NCI-H1092 (cell line): ENCODE measurements around the gene CYP46A1.

ENCODE experiments used
- DNase-seq: peaks from one replicate; lab custom pipeline; 2025; lab: John Stamatoyannopoulos, UW

CYP46A1 gene

DNA sequence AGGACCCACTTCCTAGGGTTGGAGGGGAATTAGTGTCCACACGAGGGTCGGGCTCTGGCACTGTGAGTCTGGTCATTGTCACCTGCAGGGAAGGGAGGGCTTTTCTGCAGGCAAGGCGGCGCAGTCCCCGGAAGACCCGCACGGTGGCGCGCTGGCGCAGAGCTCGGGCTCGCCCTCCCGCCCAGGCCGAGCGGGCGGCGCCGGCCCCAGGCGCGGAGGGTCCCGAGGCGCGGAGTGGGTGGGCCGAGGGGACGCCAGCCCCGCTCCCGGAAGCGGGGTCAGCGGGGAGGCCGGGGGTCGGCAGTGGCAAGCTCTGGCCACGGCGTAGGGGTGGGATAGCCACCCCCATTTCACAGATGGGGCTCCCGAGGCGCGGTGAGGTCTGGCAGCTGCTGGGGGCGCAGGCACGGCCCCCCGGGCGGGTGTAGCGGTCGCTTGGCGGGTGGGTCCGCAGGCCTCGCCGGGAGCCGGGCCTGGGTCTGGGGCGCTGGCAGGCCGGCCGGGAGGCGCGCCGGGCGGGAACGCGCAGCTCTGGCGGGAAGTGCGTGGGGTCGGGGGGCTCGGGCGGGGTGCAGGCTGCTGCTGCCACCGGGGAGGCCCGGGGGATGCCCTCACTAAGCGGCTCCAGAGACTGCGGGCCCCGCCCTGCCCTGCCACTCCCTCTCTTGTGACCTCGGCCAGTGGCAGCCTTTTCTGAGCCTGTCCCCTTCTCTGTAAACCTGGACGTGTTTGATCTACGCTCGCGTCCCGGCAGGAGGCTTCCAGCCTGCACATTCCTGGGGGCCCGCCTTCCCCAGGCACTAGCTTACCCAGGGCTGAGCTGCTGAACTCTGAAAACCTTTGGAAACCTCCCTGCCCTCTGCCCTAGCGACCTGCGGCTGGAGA is 46.1 kb downstream of the CYP46A1 start:
- DNase-seq, result no peak

- DNase-seq, result no peak
Measured at GRCh38 chr14:99730876-99731546, 46.9 kb downstream of the CYP46A1 start.

GRCh38 chr14:99731547-99732435 is 47.7 kb downstream of the CYP46A1 start:
- no peak for DNase-seq

DNA sequence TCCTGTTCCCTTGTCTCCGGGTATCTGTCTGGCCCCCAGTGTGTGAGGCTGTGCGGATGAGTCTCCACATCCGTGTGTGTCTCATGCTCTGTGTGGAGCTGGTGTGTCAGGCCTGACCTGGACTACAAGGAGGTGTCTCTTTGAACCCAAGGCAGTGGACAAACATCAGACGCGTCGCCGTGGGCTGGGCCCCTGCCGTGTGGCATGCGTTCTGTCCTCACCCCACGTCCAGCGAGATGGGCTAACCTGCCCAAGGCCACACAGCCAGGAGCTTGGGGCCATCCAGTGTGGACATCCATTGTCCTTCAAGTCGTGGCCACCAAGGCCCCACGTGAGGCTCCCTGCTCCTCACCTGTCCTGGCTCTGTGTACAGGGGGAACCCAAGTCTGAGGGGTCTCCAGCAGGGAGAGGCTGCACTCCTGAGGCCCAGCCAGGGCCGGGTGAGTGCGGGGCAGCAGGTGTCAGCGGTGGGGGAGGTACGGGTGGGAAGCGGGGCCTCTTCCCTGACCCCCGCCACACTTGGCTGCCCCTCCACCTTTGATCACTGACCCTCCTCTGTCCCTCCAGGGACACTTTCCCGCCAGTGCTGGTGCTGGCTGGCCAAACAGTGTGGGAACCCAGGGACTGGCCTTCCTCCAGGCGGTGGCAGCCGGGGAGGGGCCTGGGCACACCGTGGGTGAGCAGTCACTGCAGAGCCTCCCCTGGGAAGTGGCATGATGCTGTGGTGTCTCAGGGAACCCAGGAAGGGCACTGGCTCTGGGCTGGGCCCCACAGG is 48.5 kb downstream of the CYP46A1 start:
- no peak for DNase-seq

DNA sequence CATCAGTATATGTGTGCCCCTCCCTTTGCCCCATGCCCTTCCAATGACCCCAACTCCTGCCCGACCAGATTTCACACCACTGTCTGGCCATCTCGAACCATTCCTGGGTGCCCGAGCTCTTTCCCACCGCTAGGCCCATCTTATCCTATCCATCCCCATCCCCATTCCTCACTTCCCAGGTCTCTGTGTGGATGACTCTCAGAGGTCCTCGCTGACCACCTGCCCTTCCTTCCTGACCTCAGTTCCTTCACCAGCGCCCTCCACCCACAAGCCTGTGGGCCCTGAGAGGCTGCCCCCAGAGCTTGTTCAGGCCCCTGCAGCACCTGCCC is 49.1 kb downstream of the CYP46A1 start:
- no peak for DNase-seq

DNA sequence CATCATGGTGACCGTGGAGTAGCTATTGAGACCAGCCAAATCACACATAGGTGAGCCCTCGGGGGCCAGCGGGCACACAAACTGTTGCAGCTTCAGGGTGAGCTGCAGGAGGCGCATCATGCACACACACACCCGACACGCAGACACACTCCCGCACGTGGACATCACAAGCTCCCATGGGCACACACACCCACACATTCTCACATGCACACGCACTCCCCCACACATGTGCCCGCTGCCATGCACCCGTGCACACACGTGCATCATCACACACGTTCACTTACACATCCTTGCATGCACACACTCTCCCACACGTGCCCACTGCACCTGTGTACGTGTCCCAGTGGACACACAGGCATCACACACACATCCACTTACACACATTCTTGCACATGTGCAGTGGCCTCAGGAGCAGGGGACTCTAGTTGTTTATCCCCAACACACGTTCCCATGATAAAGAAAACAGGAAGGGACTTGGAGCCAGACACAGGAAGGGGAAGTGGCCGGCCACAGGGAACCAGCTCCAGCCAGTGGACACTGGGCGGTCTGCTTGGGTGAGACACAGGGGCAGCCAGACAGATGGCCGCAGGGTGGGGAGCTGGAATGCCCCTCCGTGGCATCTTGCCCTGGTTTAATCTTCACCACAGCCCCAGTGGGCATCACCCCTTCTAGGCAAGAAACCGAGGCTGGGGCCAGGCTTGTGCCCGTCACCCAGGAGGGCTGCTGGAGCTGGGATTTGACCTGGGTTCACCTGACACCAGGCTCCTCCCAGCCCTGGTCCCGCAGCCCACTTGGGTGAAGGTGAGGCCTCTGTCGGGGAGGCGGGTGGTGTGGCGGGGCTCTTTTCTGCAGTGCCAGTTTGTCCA is 49.7 kb downstream of the CYP46A1 start:
- DNase-seq, result no peak

- no peak for DNase-seq
Measured at GRCh38 chr14:99734406-99735051, 50.4 kb downstream of the CYP46A1 start.

- DNase-seq, result no peak
Measured at GRCh38 chr14:99735189-99736135, 51.4 kb downstream of the CYP46A1 start.

DNA sequence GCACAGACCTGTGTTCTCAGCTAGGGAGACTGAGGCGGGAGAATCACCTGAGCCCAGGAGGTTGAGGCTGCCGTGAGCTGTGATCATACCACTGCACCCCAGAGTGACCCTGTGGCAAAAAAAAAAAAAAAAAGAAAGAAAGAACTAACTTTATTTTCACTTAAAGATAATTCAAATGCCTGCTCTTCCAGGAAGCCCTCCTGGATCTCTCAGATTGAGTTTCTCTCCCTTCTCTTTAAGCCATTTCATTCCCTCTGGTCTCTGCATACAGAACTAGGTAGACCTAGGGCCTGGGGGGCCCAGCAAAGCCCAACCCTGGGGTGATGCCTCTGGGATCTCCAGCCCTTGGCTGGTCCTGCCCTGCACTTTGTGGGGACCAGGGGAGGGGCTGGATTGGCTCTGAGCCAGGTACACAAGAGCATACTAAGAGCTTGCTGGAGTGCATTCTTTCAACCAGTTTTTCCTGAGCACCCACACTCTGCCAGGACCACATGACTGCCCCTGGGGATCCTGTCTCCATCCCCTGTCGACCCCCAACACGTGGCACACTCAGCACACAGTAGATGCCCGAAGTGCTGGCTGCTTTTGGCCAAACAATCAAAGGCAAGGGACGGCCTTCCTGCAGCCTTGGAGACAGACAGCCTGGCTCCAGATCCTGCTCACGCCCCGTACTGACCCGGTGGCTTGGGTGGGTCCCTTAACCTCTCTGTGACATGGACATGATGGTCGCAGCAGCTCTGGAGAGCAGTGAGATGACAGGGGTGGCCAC is 52.7 kb downstream of the CYP46A1 start:
- no peak for DNase-seq

- DNase-seq, result no peak
Measured at GRCh38 chr14:99737451-99737951, 53.4 kb downstream of the CYP46A1 start.

GRCh38 chr14:99737956-99738667 is 54.0 kb downstream of the CYP46A1 start:
- DNase-seq, result no peak

- no peak for DNase-seq
Measured at GRCh38 chr14:99740411-99740810, 56.3 kb downstream of the CYP46A1 start.

GRCh38 chr14:99741227-99741976 is 57.3 kb downstream of the CYP46A1 start:
- no peak for DNase-seq

DNA sequence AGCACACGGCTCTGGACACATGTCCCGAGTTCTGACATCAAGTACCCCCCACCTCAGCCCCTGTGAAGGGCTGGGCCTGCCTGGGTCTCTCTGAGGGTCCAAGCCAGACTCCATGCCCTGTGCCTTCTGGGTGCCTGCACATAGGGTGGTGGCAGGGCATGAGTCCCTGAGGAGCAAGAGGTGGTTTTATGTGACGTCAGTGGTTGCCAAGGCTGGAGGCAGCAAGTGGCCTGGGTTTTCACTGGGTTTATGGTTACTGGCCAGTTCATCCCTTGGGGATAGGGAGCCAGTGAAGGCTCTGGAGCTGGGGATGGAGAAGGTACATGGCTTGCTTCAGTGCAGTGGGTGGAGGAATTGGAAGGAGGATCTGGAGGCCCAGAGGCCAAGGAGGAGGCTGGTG is 58.0 kb downstream of the CYP46A1 start:
- no peak for DNase-seq

DNA sequence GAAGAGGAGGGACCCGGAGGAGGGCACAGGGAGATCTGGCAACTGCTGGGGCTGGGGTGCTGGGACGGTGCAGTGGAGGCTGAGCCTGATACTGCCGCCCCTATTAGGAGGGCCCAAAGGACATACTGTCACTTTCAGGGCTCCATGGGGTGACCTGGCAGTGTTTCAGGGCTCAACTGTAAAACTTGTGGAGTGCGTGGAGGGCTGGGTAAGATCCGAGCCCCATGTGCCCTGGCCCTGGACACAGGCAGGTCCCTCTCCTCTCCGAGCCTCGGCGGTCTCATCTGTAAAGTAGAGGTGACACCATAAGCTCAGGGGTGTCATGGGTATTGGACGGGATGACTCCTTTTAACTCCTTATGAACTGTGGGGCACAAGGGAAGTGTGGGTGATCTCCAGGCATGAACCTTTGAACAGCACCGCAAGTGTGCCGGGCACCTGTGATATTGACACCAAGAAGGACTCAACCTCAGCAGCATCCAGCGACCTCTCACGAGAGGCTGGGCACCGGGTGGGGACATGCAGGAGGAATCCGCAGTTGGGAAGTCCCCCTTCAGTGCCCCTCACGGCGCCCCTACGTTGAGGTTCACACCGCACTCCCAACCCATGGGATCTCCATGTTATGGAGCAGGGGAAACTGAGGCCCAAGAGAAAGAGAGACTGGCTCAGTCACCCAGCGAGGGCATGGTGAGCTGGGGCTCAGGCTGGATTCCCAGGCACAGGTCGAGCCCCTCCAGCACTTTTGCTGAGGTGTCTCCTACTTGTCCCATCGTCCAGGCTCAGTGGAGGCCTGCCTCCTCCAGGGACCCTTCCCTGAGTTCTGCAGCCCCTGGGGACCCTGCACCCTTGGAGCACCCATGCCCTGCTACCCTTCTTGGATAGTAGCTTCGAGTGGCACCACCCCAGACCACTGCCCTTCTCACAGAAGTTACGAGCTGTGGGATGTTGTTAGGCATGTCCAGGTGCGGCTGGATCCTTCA is 58.7 kb downstream of the CYP46A1 start:
- no peak for DNase-seq
